Smooth muscle cell (in vitro differentiated cells): ENCODE results near the gene TPST2. TPM values are rescaled to one million over a fixed set of nuclear protein-coding genes. Genes with fewer than 3 reads are reported as not detected.

Experiments
- DNase-seq: peaks from one replicate; lab custom pipeline; 2025; ENCODE audit not compliant: unreplicated experiment; lab: John Stamatoyannopoulos, UW
- H2AFZ ChIP-seq: fragments of 200-600 bp; sonication (generic); 2 replicates; pipeline ENCODE4 v1.6.0; 2016; ENCODE audit warnings: antibody characterized with exemption, low read depth, mild to moderate bottlenecking
- H3F3A ChIP-seq: fragments of 200-600 bp; sonication (generic); 2 replicates; pipeline ENCODE4 v1.6.0; 2017; ENCODE audit warnings: antibody characterized with exemption, low read depth
- H3K27ac ChIP-seq: fragments of 200-600 bp; sonication (generic); 2 replicates; pipeline ENCODE4 v1.5.1; 2016; ENCODE audit warnings: low read depth, mild to moderate bottlenecking
- H3K27me3 ChIP-seq: fragments of 200-600 bp; sonication (generic); 2 replicates; pipeline ENCODE4 v1.6.1; 2016; ENCODE audit warnings: low read depth, mild to moderate bottlenecking
- H3K36me3 ChIP-seq: fragments of 200-600 bp; sonication (generic); 2 replicates; pipeline ENCODE4 v1.5.1; 2016; ENCODE audit warnings: low read depth
- H3K4me1 ChIP-seq: fragments of 200-600 bp; sonication (generic); 2 replicates; pipeline ENCODE4 v1.5.1; 2016; ENCODE audit warnings: low read depth
- H3K4me2 ChIP-seq: fragments of 200-600 bp; sonication (generic); 2 replicates; pipeline ENCODE4 v1.6.0; 2016; ENCODE audit warnings: mild to moderate bottlenecking
- H3K4me3 ChIP-seq: fragments of 200-600 bp; sonication (generic); 2 replicates; pipeline ENCODE4 v1.5.1; 2016; ENCODE audit warnings: mild to moderate bottlenecking
- H3K79me2 ChIP-seq: fragments of 200-600 bp; sonication (generic); 2 replicates; pipeline ENCODE4 v1.6.0; 2016; ENCODE audit warnings: low read depth, mild to moderate bottlenecking
- H3K9ac ChIP-seq: fragments of 200-600 bp; sonication (generic); 2 replicates; pipeline ENCODE4 v1.6.0; 2016; ENCODE audit warnings: low read depth
- H3K9me3 ChIP-seq: fragments of 200-600 bp; sonication (generic); replicated peaks from 2 replicates; pipeline ENCODE4 v1.5.1; 2016; ENCODE audit warnings: low read depth
- H4K20me1 ChIP-seq: fragments of 200-600 bp; sonication (generic); 2 replicates; pipeline ENCODE4 v1.6.0; 2016; ENCODE audit warnings: low read depth
- WGBS: methylation state at CpG from one replicate; pipeline ENCODE4 v1.1.7; 2016; ENCODE audit warnings: low lambda C conversion rate; 5-methylcytosine and 5-hydroxymethylcytosine counted together
- polyA plus RNA-seq: library from polyadenylated mRNA; unstranded; fragments of >200 nt; fragmentation: Nextera tagmentation; extraction: Ambion mirVana; gene quantifications from 2 replicates; pipeline ENCODE4 v1.2.1, GENCODE V29; 2016
- total RNA-seq: library from RNA; depleted of rRNA; stranded (reverse); fragments of >200 nt; gene quantifications from 2 replicates; pipeline ENCODE4 v1.2.3, GENCODE V29; 2014
- TF ChIP-seq, protein P1 (sequence below): fragments of 200-600 bp; sonication (generic); IDR thresholded peaks from 2 replicates; pipeline ENCODE4 v1.5.1; 2017; ENCODE audit warnings: borderline replicate concordance, mild to moderate bottlenecking, antibody characterized with exemption; ENCODE audit not compliant: insufficient read depth, poor library complexity, severe bottlenecking

Gene TPST2
- total and polyA plus RNA-seq, 2 experiments from 2014 or later, result 44.1 to 48.5 TPM

GRCh38 chr22:26479792-26480610 is 109.9 kb downstream of the TPST2 start:
- Histone ChIP-seq H3K79me2 (peaks cover 20% of the 10 kb centered on the region), H3K27ac (peak overlapping the region; percentile 98), H4K20me1 (no peaks in the 10 kb centered on the region), H2AFZ (no peak overlapping the region), H3F3A (peaks cover 28% of the 10 kb centered on the region), H3K9me3 (no peaks in the 10 kb centered on the region), H3K36me3 (no peaks in the 10 kb centered on the region), H3K27me3 (no peaks in the 10 kb centered on the region), H3K4me1 (peaks cover 31% of the 10 kb centered on the region), H3K4me2 (peak overlapping the region; percentile 5), H3K9ac (no peak overlapping the region), H3K4me3 (peak overlapping the region; percentile 27)
- TF ChIP-seq, protein P1, sequence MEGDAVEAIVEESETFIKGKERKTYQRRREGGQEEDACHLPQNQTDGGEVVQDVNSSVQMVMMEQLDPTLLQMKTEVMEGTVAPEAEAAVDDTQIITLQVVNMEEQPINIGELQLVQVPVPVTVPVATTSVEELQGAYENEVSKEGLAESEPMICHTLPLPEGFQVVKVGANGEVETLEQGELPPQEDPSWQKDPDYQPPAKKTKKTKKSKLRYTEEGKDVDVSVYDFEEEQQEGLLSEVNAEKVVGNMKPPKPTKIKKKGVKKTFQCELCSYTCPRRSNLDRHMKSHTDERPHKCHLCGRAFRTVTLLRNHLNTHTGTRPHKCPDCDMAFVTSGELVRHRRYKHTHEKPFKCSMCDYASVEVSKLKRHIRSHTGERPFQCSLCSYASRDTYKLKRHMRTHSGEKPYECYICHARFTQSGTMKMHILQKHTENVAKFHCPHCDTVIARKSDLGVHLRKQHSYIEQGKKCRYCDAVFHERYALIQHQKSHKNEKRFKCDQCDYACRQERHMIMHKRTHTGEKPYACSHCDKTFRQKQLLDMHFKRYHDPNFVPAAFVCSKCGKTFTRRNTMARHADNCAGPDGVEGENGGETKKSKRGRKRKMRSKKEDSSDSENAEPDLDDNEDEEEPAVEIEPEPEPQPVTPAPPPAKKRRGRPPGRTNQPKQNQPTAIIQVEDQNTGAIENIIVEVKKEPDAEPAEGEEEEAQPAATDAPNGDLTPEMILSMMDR, result no peak
- DNase-seq, result no peak
- 84% methylated on average over 12 of the region's 12 CpGs for WGBS

GRCh38 chr22:26479043-26479791 is 110.7 kb downstream of the TPST2 start:
- Histone ChIP-seq H3K4me1 (peaks cover 24% of the 10 kb centered on the region), H3K79me2 (peaks cover 12% of the 10 kb centered on the region), H3K27ac (peak overlapping the region; percentile 98)

GRCh38 chr22:26477341-26477731 is 112.6 kb downstream of the TPST2 start:
- Histone ChIP-seq H3K27me3 (no peaks in the 10 kb centered on the region), H3K4me2 (peak overlapping the region; percentile 65), H3K9me3 (no peaks in the 10 kb centered on the region), H3K4me3 (no peak overlapping the region), H3K36me3 (no peaks in the 10 kb centered on the region), H3F3A (peaks cover 26% of the 10 kb centered on the region), H3K4me1 (peaks cover 17% of the 10 kb centered on the region), H3K27ac (peak overlapping the region; percentile 95), H3K79me2 (peaks cover 9% of the 10 kb centered on the region), H3K9ac (peak overlapping the region; percentile 42), H2AFZ (no peak overlapping the region), H4K20me1 (no peaks in the 10 kb centered on the region)
- 15% methylated on average over 4 of the region's 4 CpGs for WGBS
- TF ChIP-seq, protein P1, result no peak
- DNase-seq, result no peak

More at GRCh38 chr22:26479043-26479791, 110.7 kb downstream of the TPST2 start:
- H3K4me3 ChIP-seq, result peak overlapping the region; percentile 27
- no peaks in the 10 kb centered on the region for H4K20me1 ChIP-seq
- 91% methylated on average over 12 of the region's 12 CpGs for WGBS
- no peak for DNase-seq
- peak overlapping the region; percentile 4 for H3K4me2 ChIP-seq
- H3K27me3 ChIP-seq, result no peaks in the 10 kb centered on the region
- TF ChIP-seq, protein P1, result no peak
- no peaks in the 10 kb centered on the region for H3K9me3 ChIP-seq
- peaks cover 28% of the 10 kb centered on the region for H3F3A ChIP-seq
- no peak overlapping the region for H3K9ac ChIP-seq
- H3K36me3 ChIP-seq, result no peaks in the 10 kb centered on the region
- no peak overlapping the region for H2AFZ ChIP-seq
